K562 (cell line): Measurements from ENCODE around the gene GNAQ. TPM values are rescaled to one million over a fixed set of nuclear protein-coding genes. Genes with fewer than 3 reads are reported as not detected.

Experiments
- CBX5 ChIP-seq: IDR thresholded peaks from 2 replicates; pipeline ENCODE4 v1.6.1; 2014; ENCODE audit warnings: low read depth, borderline replicate concordance
- COPS2 ChIP-seq: fragments of 450-650 bp; conservative IDR thresholded peaks from 2 replicates; pipeline ENCODE4 v1.6.1; 2016; ENCODE audit warnings: mild to moderate bottlenecking, moderate library complexity
- DIDO1 ChIP-seq: fragments of 450-650 bp; IDR thresholded peaks from 2 replicates; pipeline ENCODE4 v1.6.1; 2016; ENCODE audit warnings: low read depth, missing biosample characterization, missing genetic modification characterization
- E2F1 ChIP-seq: sonication (generic); formaldehyde crosslinking; IDR thresholded peaks from 2 replicates; pipeline ENCODE4 v1.8.1; 2023; ENCODE audit warnings: mild to moderate bottlenecking, missing genetic modification reagents, moderate library complexity
- FOXM1 ChIP-seq, 2 experiments: fragments of 450-650 bp in 1 of 2; sonication (generic) in 1 of 2; formaldehyde crosslinking in 1 of 2; IDR thresholded peaks; 2 replicates each; pipeline versions ENCODE4 v1.6.1 to v1.9.0; 2017 to 2022; ENCODE audit warnings: low read depth in 2 of 2, mild to moderate bottlenecking in 2 of 2, missing genetic modification reagents in 1 of 2, moderate library complexity in 1 of 2
- FOXO4 ChIP-seq: fragments of 450-650 bp; formaldehyde crosslinking; IDR thresholded peaks from 2 replicates; pipeline ENCODE4 v1.4.0; 2020; ENCODE audit warnings: mild to moderate bottlenecking, moderate library complexity
- FOXP1 ChIP-seq: sonication (generic); formaldehyde crosslinking; IDR thresholded peaks from 2 replicates; pipeline ENCODE4 v1.8.0; 2022; ENCODE audit warnings: mild to moderate bottlenecking, missing genetic modification reagents
- GATA2 ChIP-seq: sonication (generic); formaldehyde crosslinking; IDR thresholded peaks from 2 replicates; pipeline ENCODE4 v1.4.0; 2020; ENCODE audit warnings: mild to moderate bottlenecking, missing genetic modification reagents
- MECOM ChIP-seq: fragments of 250-450 bp; sonication (Bioruptor Pico); IDR thresholded peaks from 2 replicates; pipeline ENCODE4 v1.8.0; 2022; ENCODE audit warnings: inconsistent platforms
- MEF2D ChIP-seq: conservative IDR thresholded peaks from 2 replicates; pipeline ENCODE4 v1.6.1; 2016; ENCODE audit warnings: low read depth, missing genetic modification characterization, missing compliant biosample characterization
- MEIS2 ChIP-seq: fragments of 450-650 bp; IDR thresholded peaks from 2 replicates; pipeline ENCODE4 v1.6.1; 2014; ENCODE audit warnings: mild to moderate bottlenecking; ENCODE audit not compliant: partially characterized antibody
- POLR2AphosphoS2 ChIP-seq: IDR thresholded peaks from 2 replicates; pipeline ENCODE4 v1.6.1; 2012; ENCODE audit warnings: low read length, improper control_type of control experiment
- POLR2H ChIP-seq: IDR thresholded peaks from 2 replicates; pipeline ENCODE4 v1.6.1; 2016; ENCODE audit warnings: missing genetic modification characterization, low read depth, mild to moderate bottlenecking, control low read depth, missing compliant biosample characterization, moderate library complexity
- POLR3G ChIP-seq: IDR thresholded peaks from 2 replicates; pipeline ENCODE4 v1.6.1; 2011; ENCODE audit not compliant: insufficient read length, insufficient replicate concordance; ENCODE audit errors: extremely low read depth
- RCOR1 ChIP-seq, 2 experiments: IDR thresholded peaks; 2 replicates each; pipeline ENCODE4 v1.6.1; 2012; ENCODE audit warnings: low read depth in 2 of 2, low read length in 2 of 2, borderline replicate concordance in 1 of 2, improper control_type of control experiment in 1 of 2
- SUPT5H ChIP-seq: fragments of 450-650 bp; IDR thresholded peaks from 2 replicates; pipeline ENCODE4 v1.6.1; 2016
- TEAD4 ChIP-seq, 2 experiments: sonication (generic) in 1 of 2; formaldehyde crosslinking in 1 of 2; IDR thresholded peaks; 2 replicates each; pipeline versions ENCODE4 v1.6.1 to v1.8.0; 2012 to 2022; ENCODE audit warnings: borderline replicate concordance in 1 of 2, inconsistent platforms in 1 of 2, low read length in 1 of 2, mild to moderate bottlenecking in 1 of 2, missing genetic modification reagents in 1 of 2
- TFE3 ChIP-seq: fragments of 450-650 bp; formaldehyde crosslinking; IDR thresholded peaks from 2 replicates; pipeline ENCODE4 v1.4.0; 2020; ENCODE audit warnings: mild to moderate bottlenecking, mixed read lengths
- USF2 ChIP-seq: sonication (generic); formaldehyde crosslinking; IDR thresholded peaks from 2 replicates; pipeline ENCODE4 v1.5.0; 2020; ENCODE audit warnings: missing genetic modification reagents
- ZBTB7A ChIP-seq: IDR thresholded peaks from 2 replicates; pipeline ENCODE4 v1.6.1; 2011; ENCODE audit warnings: low read depth, mild to moderate bottlenecking, low read length, moderate library complexity, borderline replicate concordance; ENCODE audit not compliant: control insufficient read depth
- ZNF23 ChIP-seq: fragments of 250-450 bp; sonication (Bioruptor Pico); IDR thresholded peaks from 2 replicates; pipeline ENCODE4 v1.4.0; 2020; ENCODE audit warnings: mild to moderate bottlenecking
- ZNF395 ChIP-seq: fragments of 200-800 bp; sonication (Bioruptor generic); IDR thresholded peaks from 2 replicates; pipeline ENCODE4 v1.6.1; 2017; ENCODE audit warnings: missing genetic modification characterization, missing compliant biosample characterization
- polyA plus RNA-seq, 8 experiments: library from polyadenylated mRNA; depleted of rRNA in 4 of 8; stranded (reverse) in 5 of 8; unstranded in 3 of 8; fragments of >200 nt; fragmentation: Nextera tagmentation in 2 of 8; fragmentation: Illumina TruSeq in 1 of 8; extraction: Ambion mirVana in 2 of 8; extraction: Trizol in 1 of 8; gene quantifications; 2 replicates each; pipeline versions ENCODE4 v1.2.1 to v1.2.3, GENCODE V29; 2011 to 2014; ENCODE audit warnings: inconsistent platforms in 1 of 8, missing spikeins in 1 of 8
- total RNA-seq, 7 experiments: library from RNA; depleted of rRNA in 6 of 7; stranded (reverse); fragments of >200 nt in 6 of 7; fragmentation: Illumina TruSeq in 2 of 7; extraction: Trizol in 2 of 7; gene quantifications; 2 replicates each; pipeline versions ENCODE4 v1.2.1 to v1.2.3, GENCODE V29; 2011 to 2021; ENCODE audit warnings: low replicate concordance in 1 of 7

GNAQ gene
- total and polyA plus RNA-seq, 9 of the 15 experiments (the other 6 are each of a cell fraction or from before 2014, with no cell fraction given): 4.8 to 27.9 (median 17.5) TPM

- TF ChIP-seq CBX5: no peak
- no peak for TF ChIP-seq FOXP1 (CRISPR knock-in tag)
- no peak for TF ChIP-seq USF2 (CRISPR knock-in tag)
- TF ChIP-seq GATA2 (CRISPR knock-in tag): no peak
- no peak for TF ChIP-seq E2F1 (CRISPR knock-in tag)
- peak; percentile 65 for TF ChIP-seq FOXM1 (IDR thresholded peaks at IDR 0.05; ENCODE audit: low read depth)
- no peak for TF ChIP-seq FOXM1 (CRISPR knock-in tag; IDR thresholded peaks at IDR 0.05; ENCODE audit: low read depth)
- TF ChIP-seq MECOM (CRISPR knock-in tag): no peak
- peak; percentile 69 for TF ChIP-seq POLR2H
- TF ChIP-seq POLR2AphosphoS2: no peak
- TF ChIP-seq POLR3G: no peak
- peak in 1 of 2 experiments; percentile 22; a peak in 1 of 4 replicates for TF ChIP-seq RCOR1 (IDR thresholded peaks at IDR 0.05; ENCODE audit: borderline replicate concordance in 1 of 2, low read depth in 2 of 2, low read length in 2 of 2)
- TF ChIP-seq TFE3 (CRISPR knock-in tag): no peak
- no peak for TF ChIP-seq ZNF23 (CRISPR knock-in tag)
- TF ChIP-seq ZBTB7A: no peak
- TF ChIP-seq SUPT5H: peak; percentile 37; the same call in 1 of the 2 replicates
- no peak for TF ChIP-seq FOXO4 (CRISPR knock-in tag)
- no peak for TF ChIP-seq MEF2D (tag)
- TF ChIP-seq DIDO1 (tag): no peak
- TF ChIP-seq MEIS2: peak; percentile 51
- no peak for TF ChIP-seq ZNF395 (CRISPR knock-in tag)
- no peak for TF ChIP-seq COPS2
- peak; percentile 77 for TF ChIP-seq TEAD4 (IDR thresholded peaks at IDR 0.05; ENCODE audit: low read length)
- TF ChIP-seq TEAD4 (CRISPR knock-in tag; IDR thresholded peaks at IDR 0.05; ENCODE audit: borderline replicate concordance): no peak
These were observed 122.3 kb downstream of the GNAQ start (continued) for GRCh38 chr9:77909306-77909705.
